ENCODE results near the gene KIF16B. TPM values are rescaled to one million over a fixed set of nuclear protein-coding genes. Genes with fewer than 3 reads are reported as not detected.

KIF16B gene
- total RNA-seq, 1 donor from 2014 or later = 9.1 TPM

- intact Hi-C loops (cut with micrococcal nuclease) = no loop called here
- Mint-ChIP-seq H3K27ac (no peak overlapping the region), H3K36me3 (ENCODE audit: low read depth) (no peaks in the 10 kb centered on the region), H3K4me3 (no peak overlapping the region), H3K27me3 (peaks cover 4% of the 10 kb centered on the region), H3K4me1 (no peaks in the 10 kb centered on the region), H3K9me3 (no peaks in the 10 kb centered on the region)
- no peak for TF ChIP-seq CTCF (IDR thresholded peaks at IDR 0.05)
- ChIA-PET CTCF (no interaction called here), POLR2A (no interaction called here)
- DNase-seq = no peak
- ATAC-seq (ENCODE audit: low read depth) = no peak
Measured at GRCh38 chr20:16580620-16581019, 7.4 kb upstream of the KIF16B start.

DNA sequence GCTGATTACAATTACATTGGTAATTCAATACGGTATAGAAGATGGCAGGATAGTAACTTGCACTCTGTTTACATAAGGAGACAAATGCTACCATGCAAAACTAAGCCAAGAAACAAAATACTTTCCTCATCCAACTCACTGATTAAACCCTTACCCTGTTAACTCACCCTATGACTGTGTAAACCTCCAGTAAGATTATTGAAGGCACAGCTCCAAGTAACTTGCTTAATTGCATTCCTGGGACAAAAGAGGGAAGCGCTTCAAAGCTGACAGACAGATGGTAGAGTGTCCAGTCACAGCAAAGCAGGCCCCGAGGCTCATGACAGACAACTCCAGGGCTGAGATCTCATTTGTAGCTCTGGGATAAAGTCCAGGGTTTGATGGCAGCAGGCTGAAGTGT lies 6.9 kb upstream of the KIF16B start:
- ATAC-seq (ENCODE audit: low read depth) (no peak), DNase-seq (no peak)
- ChIA-PET CTCF (no interaction called here), POLR2A (no interaction called here)
- Mint-ChIP-seq H3K4me1 (peaks cover 4% of the 10 kb centered on the region), H3K9me3 (no peaks in the 10 kb centered on the region), H3K36me3 (ENCODE audit: low read depth) (no peaks in the 10 kb centered on the region), H3K27ac (no peak overlapping the region), H3K4me3 (no peak overlapping the region), H3K27me3 (peaks cover 4% of the 10 kb centered on the region)
- TF ChIP-seq CTCF (IDR thresholded peaks at IDR 0.05) = no peak
- intact Hi-C loops (cut with micrococcal nuclease) = no loop called here

DNA sequence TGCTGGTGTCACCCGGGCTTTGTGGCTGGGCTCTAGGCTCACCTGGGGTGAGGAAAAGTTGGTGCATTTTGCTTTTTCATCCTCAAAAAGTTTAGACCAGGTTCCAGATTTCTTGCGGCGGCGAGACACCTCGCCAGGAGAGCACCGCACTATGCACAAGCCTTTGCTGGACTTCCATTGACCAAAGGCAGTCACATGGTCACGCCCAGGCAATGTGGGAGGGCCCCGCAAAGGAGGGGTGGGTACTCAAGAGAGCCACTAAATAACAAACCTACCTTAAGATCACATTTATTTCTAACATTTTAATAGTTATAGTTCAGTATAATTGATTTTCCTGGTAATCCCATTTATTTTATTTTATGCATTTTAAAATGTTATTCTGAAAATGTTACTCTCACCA lies 3.0 kb upstream of the KIF16B start:
- ChIA-PET CTCF (no interaction called here), POLR2A (no interaction called here)
- intact Hi-C loops (cut with micrococcal nuclease) = loop anchor here (5.0 to 10.0 kb wide), 3 partner anchors 59 to 771 kb away; no protein-coding TSS in a partner anchor
- H3K36me3 Mint-ChIP-seq (ENCODE audit: low read depth) = no peaks in the 10 kb centered on the region
- no peaks in the 10 kb centered on the region for H3K9me3 Mint-ChIP-seq
- ATAC-seq (ENCODE audit: low read depth) (no peak), DNase-seq (no peak)
- peaks cover 33% of the 10 kb centered on the region for H3K4me1 Mint-ChIP-seq
- H3K4me3 Mint-ChIP-seq = no peak overlapping the region
- no peak for TF ChIP-seq CTCF (IDR thresholded peaks at IDR 0.05)
- H3K27me3 Mint-ChIP-seq = no peaks in the 10 kb centered on the region
- H3K27ac Mint-ChIP-seq = no peak overlapping the region

DNA sequence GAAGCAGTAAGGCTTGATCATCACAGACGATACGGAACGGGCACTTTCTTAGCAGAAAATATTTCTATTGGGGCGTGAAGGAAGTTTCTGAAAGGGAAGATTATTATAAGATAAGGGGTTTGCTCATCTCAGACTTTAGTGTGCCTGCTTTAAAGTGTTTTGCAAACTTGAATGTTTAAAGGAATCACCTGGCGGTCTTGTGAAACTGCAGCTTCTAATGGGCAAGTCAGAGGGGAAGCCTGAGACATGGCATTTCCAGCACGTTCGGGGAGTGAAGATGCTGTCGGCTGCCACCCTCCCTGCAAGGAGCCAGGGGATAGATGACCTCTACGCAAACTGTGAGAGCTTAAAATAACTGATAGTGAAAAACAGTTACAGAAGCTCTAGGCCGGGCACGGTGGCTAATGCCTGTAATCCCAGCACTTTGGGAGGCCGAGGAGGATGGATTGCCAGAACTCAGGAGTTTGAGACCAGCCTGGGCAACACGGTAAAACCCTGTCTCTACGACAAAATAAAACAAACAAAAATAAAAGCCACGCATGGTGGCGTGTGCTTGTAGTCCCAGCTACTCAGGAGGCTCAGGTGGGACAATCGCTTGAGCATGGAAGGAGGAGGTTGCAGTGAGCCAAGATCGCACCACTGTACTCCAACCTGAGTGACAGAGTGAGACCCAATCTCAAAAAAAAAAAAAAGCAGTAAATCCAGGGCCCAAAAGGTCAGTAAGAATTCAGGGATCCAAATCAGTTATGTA lies 2.3 kb upstream of the KIF16B start:
- intact Hi-C loops (cut with micrococcal nuclease) = loop anchor here (2.0 to 10.0 kb wide), 4 partner anchors 58 to 1563 kb away; no protein-coding TSS in a partner anchor
- Mint-ChIP-seq H3K27me3 (no peaks in the 10 kb centered on the region), H3K9me3 (no peaks in the 10 kb centered on the region), H3K27ac (peak overlapping the region; percentile 71), H3K4me1 (peaks cover 38% of the 10 kb centered on the region), H3K36me3 (ENCODE audit: low read depth) (no peaks in the 10 kb centered on the region), H3K4me3 (peak overlapping the region; percentile 92)
- ATAC-seq (ENCODE audit: low read depth) = no peak
- no peak for DNase-seq
- TF ChIP-seq CTCF (IDR thresholded peaks at IDR 0.05) = no peak
- POLR2A ChIA-PET = interaction anchor here (1.6 kb wide), 1 partner anchor 154 kb away, joined by 5 read pairs; the partner anchor contains the start of gene SNRPB2
- CTCF ChIA-PET = no interaction called here

DNA sequence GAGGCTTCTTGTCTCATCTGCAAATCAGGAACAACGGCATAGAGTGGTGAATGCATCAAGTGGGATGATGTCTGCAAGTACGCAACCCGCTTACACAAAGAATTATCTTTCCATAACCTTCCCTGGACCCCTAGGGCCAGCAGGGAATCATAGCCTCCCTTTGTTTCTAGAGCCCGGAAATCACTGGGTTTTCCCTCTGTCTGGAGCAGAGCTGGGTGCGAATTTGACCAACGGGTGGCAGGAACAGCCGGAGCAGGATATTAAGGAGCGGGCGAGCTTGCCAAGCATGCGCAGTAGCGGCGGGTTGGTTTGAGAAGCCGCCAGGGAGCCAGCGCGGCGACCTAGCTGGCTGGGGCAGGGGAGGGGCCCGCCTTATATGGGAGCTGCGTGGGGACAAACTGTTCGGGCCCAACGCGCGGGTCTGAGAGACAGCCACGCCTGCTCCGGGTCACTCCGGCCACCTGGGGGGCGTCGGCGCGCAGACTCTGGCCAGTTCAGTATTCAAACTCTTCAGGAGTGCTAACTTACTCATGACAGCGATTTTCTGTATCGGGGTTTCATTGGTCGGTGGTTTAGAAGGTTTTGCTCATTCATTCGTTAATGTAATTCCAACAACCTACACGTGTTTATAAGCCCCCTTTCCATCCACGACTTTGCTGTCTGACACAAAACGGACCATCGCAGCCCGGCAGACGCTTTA lies 1.6 kb upstream of the KIF16B start:
- H3K9me3 Mint-ChIP-seq = no peaks in the 10 kb centered on the region
- peak; percentile 73 for DNase-seq
- H3K4me3 Mint-ChIP-seq = peak overlapping the region; percentile 92
- ATAC-seq (ENCODE audit: low read depth) = peak; percentile 69
- no peaks in the 10 kb centered on the region for H3K27me3 Mint-ChIP-seq
- ChIA-PET POLR2A (interaction anchor here (1.6 kb wide), 1 partner anchor 155 kb away, joined by 5 read pairs; the partner anchor contains the start of gene SNRPB2), CTCF (interaction anchor here (0.8 kb wide), 1 partner anchor 865 kb away, joined by 3 read pairs; no protein-coding TSS in a partner anchor)
- H3K36me3 Mint-ChIP-seq (ENCODE audit: low read depth) = no peaks in the 10 kb centered on the region
- intact Hi-C loops (cut with micrococcal nuclease) = loop anchor here (2.0 to 10.0 kb wide), 7 partner anchors 58 to 1712 kb away; partner anchors contain the start of gene ZNF133
- peaks cover 38% of the 10 kb centered on the region for H3K4me1 Mint-ChIP-seq
- TF ChIP-seq CTCF (IDR thresholded peaks at IDR 0.05) = no peak
- H3K27ac Mint-ChIP-seq = peak overlapping the region; percentile 71

Data from activated B cell treated with CpG ODN at 0.5 μM for 24 hours (primary cell).